Ishikawa (cell line): ENCODE results near the gene SLC16A8.

Experiments used
- CEBPB ChIP-seq: IDR thresholded peaks from 2 replicates; pipeline ENCODE4 v1.6.1; 2012
- EP300 ChIP-seq: IDR thresholded peaks from 2 replicates; pipeline ENCODE4 v1.6.1; 2012; ENCODE audit warnings: borderline replicate concordance
- TAF1 ChIP-seq: IDR thresholded peaks from 2 replicates; pipeline ENCODE4 v1.6.1; 2012; ENCODE audit warnings: low read depth, mild to moderate bottlenecking
- YY1 ChIP-seq: IDR thresholded peaks from 2 replicates; pipeline ENCODE4 v1.6.1; 2012; ENCODE audit warnings: low read depth
- ZBTB7A ChIP-seq: IDR thresholded peaks from 2 replicates; pipeline ENCODE4 v1.6.1; 2012; ENCODE audit warnings: low read depth
- TF ChIP-seq, protein P1 (sequence below): IDR thresholded peaks from 2 replicates; pipeline ENCODE4 v1.6.1; 2012; ENCODE audit warnings: low read depth, mild to moderate bottlenecking

DNA sequence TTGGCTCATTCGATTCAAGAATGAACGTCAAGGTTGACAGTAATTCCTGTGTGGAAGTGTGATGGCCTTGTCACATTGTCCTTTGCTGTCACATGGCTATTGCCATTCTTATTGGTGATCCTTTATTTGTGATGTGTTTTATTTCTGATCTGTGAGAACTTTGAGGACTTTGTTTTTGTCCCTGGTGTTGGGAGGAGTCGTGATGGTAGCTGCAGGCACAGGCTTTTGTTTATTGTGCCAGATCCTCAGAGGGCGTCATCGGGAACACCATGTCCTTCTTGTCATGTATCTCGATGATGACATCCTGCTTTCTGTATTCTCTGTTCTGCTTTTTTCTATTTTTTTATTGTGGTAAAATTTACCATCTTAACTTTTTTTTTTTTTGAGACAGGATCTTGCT is 21.2 kb downstream of the SLC16A8 start:
- TF ChIP-seq, protein P1, sequence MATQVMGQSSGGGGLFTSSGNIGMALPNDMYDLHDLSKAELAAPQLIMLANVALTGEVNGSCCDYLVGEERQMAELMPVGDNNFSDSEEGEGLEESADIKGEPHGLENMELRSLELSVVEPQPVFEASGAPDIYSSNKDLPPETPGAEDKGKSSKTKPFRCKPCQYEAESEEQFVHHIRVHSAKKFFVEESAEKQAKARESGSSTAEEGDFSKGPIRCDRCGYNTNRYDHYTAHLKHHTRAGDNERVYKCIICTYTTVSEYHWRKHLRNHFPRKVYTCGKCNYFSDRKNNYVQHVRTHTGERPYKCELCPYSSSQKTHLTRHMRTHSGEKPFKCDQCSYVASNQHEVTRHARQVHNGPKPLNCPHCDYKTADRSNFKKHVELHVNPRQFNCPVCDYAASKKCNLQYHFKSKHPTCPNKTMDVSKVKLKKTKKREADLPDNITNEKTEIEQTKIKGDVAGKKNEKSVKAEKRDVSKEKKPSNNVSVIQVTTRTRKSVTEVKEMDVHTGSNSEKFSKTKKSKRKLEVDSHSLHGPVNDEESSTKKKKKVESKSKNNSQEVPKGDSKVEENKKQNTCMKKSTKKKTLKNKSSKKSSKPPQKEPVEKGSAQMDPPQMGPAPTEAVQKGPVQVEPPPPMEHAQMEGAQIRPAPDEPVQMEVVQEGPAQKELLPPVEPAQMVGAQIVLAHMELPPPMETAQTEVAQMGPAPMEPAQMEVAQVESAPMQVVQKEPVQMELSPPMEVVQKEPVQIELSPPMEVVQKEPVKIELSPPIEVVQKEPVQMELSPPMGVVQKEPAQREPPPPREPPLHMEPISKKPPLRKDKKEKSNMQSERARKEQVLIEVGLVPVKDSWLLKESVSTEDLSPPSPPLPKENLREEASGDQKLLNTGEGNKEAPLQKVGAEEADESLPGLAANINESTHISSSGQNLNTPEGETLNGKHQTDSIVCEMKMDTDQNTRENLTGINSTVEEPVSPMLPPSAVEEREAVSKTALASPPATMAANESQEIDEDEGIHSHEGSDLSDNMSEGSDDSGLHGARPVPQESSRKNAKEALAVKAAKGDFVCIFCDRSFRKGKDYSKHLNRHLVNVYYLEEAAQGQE, result no peak
- TF ChIP-seq EP300 (no peak), CEBPB (no peak), YY1 (no peak), TAF1 (no peak), ZBTB7A (no peak)
